ENCODE data around the gene MINK1.
"Not testable (repeated sequence)": the region's sequence is repeated elsewhere in the genome, so short reads cannot be mapped to it uniquely, and the experiment has no call there.

Gene MINK1

DNA sequence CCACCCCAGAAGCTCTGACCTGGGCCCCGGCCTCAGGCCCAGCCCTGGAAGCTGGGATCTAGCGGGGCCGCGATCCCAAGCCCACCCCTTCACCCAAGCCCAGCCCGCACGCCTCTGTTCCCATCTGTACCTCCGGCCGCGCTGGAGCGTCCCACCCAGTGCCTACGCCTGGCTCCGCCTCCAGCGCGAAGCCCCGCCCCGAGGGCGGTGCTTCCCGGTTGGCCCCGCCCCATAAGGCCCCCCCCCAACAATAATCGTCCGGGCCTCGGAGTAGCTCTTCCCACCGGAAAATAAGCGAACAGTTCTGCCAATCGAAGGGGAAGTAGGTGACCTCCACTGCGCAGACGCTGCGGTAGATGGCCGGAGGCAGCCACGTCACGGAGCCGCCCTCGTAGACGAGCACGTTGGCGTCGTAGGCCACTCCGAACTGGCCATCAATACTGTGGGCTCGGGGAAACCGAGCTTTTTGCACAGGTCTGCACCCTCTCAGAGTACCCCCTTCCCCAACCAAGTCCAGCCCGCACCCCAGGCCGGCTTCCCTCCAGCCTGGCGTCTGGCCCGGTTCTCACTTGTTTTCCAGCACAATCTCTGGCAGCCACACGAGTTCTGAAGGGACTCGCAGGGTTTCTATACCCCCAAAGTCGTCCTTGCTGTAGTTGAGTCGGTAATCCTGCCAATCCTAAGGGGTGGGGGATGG, 68.7 kb downstream of the MINK1 start:
- no peak for DNase-seq

DNA sequence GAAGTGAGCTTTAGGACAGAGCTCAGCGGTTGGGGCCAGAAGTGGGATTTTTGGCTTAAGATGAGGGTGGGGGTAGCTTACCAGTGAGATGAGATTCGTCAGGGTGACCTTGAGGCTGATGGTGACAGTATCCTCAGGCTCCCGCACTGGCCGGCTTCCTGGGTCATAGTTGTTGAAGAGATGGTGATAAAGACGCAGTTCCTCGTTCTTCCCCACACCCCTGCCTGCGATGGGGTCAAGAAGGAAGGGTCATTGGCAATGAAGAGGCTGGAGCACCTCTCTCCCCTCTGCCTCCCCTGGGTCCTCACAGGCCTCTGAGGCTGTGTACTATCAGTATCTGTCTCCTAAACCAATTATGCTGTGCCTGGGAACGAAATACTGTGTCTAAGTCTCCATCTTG, 69.4 kb downstream of the MINK1 start:
- DNase-seq: no peak

DNA sequence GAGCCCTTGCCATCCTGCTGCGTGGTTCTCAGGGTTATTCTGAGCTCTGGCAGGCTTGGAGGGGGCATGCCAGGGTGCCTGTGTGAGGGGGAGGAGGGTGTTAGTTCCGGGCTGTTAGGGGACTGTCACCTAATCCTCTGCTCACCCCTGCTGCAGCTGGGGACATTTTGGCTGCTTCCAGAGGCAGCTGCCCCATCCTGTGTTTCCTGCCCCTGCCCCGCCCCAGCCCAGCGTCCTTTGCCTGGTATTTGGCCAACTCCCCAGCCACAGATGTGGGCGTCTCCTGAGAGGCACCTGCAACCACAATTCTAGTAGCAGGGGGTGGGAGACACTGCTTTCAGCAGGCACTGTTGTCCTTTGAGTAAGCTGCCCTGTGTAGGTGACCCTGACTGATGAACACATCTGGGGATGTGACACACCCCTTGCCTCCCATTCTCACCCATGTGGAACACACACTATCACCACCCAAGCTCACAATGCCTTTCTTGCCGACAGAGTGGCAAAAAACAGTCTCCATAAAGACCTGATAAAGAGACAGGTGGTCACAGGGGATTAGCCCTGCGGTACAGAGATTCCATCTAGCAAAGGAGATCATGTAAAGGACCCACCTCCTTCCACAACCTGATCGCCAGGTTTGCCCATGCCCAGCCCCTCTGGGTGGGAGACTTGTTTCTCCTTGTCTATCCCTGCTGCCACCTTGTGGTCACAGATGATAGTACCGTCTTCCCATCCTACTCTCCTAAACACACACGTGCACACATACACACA, 70.1 kb downstream of the MINK1 start, which contains the start of gene CHRNE:
TSS of gene CHRNE (minus strand) at position 48 of the 768 bp plus-strand sequence. CDS start at position 13, 35 bp downstream.
- peak; percentile 67 to 74 for DNase-seq

DNA sequence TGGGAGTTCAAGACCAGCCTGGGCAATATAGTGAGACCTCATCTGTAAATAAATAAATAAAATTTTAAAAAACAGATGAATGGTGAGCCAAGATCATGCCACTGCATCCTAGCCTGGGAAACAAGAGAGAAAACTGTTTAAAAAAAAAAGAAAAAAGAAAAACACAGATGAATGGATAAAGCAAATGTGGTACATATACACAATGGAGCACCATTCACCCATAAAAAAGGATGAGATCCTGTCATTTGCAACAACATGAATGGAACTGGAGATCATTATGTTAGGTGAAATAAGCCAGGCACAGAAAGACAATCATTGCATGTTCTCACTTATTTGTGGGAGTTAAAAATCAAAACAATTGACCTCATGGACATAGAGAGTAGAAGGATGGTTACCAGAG, 73.5 kb downstream of the MINK1 start:
- DNase-seq: not testable (repeated sequence)

DNA sequence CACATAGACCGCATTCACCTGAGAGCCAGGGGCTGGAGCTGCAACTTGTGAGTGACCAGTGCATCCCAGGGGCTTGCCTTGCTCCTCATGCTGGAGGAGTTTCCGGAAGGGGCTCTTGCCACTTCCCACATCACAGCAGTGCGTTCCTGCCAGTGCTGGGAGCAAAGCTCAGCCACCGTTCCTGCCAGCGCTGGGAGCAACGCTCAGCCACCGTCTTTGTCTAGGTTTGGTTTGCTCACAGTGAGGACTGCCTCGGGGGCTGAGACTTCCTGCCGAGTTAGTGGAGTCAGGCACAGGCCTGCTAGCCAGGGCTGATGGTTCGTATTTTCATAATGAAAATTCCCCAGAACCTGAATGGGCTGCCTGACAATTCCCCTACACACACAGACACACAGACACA, 75.2 kb downstream of the MINK1 start:
- no peak for DNase-seq

DNA sequence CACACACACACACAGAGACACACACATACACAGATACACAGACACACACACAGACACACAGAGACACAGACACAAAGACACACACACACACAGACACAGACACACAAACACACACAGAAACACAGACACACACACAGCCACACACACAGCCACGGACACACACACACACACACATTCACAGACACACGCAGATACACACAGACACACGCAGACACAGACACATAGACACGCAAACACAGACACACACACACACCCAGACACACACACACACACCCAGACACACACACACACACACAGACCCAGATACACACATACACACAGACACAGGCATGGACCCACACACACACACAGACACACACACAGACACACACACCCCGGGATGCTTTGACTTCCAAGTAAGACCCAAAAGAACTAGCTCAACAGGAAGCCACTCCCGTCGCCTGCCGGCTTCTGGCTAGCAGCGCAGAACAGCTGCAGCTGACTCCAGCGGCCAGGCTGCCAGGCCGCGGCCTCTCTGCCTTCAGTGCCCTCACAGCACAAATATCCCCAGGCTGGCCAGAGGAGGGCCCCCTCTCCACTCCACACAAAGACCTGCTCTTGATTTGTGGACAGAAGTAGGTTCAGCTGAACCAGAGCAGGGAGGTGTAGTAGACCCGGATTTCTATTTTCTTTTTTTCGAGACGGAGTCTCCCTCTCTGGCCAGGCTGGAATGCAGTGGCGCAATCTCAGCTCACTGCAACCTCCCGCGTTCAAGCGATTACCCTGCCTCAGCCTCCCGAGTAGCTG, 75.8 kb downstream of the MINK1 start:
- peak; percentile 40 to 45 for DNase-seq

DNA sequence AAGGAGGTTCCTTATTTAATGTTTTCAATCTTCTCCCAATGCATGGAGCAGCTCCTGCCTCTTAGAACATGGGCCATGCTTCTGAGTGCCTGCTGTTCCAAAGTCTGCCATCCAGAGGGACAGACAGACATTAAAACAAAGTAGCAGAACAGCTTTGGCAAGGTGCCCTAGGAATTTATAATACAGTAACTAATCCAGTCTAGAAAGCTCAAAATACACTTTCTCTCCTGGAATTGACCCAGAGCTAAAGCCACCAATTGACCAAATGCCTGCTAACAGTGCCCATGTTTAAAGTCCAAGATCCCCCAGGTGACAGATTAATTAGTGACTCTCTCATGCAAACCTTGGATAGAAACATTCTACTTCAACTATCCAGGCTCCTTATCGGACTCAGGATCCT, 80.9 kb downstream of the MINK1 start:
- DNase-seq: no peak

DNA sequence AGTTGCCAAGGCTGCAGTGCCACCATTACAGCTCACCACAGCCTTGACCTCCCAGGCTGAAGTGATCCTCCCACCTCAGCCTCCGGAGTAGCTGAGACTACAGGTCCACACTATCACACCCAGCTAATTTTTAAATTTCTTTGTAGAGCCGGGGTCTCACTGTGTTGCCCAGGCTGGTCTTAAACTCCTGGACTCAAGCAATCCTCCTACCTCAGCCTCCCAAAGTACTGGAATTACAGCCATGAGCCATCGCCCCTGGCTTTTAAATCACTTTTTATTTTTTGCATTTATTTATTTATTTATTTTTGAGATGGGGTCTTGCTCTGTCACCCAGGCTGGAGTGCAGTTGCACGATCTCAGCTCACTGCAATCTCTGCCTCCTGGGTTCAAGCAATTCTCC, 81.4 kb downstream of the MINK1 start:
- DNase-seq: not testable (repeated sequence)

DNA sequence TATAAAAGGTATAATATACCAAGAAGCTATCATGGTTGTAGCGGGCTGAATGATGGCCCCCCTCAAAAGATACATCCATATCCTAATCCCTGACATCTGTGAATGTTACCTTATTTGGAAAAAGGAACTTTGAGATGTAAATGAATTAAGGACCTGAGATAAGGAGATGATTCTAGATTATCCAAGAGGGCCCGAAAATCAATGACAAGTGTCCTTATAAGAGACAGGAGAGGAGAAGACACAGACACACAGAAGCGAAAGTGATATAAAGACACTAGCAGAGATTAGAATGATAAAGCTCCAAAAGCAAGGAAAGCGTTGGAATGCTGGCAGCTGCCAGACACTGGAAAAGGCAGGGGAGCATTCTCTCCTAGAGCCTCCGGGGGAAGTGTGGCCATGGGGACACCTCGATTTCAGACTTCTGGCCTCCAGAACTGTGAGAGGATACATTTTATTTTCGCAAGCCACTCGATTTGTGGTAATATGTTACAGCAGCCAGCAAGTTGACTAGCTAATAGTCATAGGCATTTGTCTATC, 86.4 kb downstream of the MINK1 start:
- no peak for DNase-seq

DNA sequence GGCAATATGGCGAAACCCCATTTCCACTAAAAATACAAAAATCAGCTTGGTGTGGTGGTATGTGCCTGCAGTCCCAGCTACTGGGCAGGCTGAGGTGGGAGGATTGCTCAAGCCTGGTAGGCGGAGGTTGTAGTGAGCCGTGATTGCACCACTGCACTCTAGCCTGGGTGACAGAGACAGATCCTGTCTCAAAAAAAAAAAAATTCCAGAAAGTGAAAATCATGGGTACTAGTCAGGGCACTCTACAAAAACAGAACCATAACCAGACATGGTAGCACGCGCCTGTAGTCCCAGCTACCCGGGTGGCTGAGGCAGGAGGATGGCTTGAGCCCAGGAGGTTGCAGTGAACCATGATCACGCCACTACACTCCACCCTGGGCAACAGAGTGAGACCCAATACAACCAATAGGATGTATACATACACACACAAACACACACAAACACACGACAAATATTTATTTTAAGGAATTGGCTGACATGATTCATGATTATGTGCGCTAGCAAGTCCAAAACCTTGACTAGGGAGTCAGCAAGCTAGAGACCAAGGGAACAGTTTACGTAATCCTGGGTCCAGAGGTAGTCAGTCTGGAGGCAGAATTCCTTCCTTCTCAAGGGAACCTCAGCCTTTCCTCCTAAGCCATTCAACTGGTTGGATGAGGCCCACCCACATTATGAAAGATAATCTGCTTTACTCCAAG, 87.4 kb downstream of the MINK1 start:
- no peak for DNase-seq

DNA sequence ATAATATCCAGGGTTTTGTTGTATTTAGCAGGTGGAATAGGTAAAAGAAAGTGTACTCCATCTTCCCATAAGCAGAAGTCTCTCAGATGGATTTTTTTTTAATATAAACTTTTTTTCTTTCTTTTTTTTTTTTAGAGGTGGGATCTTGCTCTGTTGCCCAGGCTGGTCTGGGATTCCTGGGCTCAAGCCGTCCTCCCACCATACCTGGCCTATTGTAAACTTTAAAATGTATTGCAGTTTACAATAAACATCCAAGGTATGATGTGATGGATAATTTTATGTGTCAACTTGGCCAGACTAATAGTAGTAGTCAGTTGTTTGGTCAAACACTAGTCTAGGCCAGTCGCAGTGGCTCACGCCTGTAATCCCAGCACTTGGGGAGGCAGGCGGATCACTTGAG, 88.2 kb downstream of the MINK1 start:
- DNase-seq: no peak

DNA sequence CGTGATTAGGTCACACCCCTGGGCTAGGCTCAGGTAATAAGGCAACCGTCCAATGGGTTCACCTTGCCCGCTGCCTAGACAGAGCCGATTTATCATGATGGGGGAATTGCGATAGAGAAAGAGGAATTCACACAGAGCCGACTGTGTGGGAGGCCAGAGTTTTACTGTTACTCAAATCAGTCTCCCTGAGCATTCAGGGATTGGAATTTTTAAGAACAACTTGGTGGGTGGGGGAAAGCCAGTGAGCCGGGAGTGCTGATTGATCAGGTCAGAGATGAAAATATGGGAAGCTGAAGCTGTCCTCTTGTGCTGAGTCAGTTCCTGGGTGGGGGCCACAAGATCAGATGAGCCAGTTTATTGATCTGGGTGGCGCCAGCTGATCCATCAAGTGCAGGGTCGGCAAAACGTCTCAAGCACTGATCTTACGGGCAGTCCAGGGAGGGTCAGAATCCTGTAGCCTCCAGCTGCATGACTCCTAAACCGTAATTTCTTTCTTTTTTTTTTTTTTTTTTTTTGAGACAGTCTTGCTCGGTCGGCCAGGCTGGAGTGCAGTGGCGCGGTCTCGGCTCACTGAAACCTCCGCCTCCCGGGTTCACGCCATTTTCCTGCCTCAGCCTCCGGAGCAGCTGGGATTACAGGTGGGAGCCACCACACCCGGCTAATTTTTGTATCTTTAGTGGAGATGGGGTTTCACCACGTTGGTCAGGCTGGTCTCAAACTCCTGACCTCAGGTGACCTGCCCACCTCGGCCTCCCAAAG, 93.6 kb downstream of the MINK1 start:
- not testable (repeated sequence) for DNase-seq

DNA sequence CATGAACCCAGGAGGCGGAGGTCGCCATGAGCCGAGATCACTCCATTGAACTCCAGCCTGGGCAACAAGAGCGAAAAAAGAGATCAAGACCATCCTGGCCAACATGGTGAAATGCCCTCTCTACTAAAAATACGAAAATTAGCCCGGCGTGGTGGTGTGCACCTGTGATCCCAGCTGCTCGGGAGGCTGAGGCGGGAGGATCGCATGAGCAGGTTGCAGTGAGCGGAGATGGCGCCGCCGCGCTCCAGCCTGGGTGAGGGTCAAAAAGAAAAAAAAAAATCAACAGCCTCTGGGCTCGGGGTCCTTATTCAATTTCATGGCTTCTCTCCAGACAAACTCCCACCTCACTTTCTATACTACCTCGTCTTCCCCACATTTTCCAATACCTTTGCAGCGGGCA, 95.7 kb downstream of the MINK1 start:
- no peak for DNase-seq

DNA sequence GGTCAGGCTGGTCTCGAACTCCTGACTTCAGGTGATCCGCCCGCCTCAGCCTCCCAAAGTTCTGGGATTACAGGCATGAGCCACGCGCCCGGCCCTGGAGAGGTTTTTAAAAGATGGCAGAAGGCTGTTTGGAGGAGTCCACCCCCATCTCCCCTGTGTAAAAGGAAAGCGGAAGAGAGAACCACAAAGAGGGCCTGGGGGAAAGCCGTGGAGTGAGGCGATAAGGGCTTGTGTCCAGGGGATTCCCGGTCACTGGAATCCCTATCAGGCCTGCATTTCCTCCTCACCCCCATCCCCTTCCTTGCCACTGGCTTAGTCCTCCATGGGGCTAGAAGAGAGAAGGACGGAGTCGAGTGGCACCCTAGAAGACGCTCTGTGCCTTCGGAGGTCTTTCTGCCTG, 98.8 kb downstream of the MINK1 start, which contains the start of gene GP1BA:
TSS of gene GP1BA (plus strand) at position 315 of the 400 bp plus-strand sequence. CDS start 328 bp downstream, outside the sequence.
- DNase-seq: no peak

DNA sequence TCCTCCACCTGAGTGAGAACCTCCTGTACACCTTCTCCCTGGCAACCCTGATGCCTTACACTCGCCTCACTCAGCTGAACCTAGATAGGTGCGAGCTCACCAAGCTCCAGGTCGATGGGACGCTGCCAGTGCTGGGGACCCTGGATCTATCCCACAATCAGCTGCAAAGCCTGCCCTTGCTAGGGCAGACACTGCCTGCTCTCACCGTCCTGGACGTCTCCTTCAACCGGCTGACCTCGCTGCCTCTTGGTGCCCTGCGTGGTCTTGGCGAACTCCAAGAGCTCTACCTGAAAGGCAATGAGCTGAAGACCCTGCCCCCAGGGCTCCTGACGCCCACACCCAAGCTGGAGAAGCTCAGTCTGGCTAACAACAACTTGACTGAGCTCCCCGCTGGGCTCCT, 99.6 kb downstream of the MINK1 start:
- DNase-seq: no peak

DNA sequence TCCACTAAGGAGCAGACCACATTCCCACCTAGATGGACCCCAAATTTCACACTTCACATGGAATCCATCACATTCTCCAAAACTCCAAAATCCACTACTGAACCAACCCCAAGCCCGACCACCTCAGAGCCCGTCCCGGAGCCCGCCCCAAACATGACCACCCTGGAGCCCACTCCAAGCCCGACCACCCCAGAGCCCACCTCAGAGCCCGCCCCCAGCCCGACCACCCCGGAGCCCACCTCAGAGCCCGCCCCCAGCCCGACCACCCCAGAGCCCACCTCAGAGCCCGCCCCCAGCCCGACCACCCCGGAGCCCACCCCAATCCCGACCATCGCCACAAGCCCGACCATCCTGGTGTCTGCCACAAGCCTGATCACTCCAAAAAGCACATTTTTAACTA, 100.5 kb downstream of the MINK1 start:
- no peak for DNase-seq

DNA sequence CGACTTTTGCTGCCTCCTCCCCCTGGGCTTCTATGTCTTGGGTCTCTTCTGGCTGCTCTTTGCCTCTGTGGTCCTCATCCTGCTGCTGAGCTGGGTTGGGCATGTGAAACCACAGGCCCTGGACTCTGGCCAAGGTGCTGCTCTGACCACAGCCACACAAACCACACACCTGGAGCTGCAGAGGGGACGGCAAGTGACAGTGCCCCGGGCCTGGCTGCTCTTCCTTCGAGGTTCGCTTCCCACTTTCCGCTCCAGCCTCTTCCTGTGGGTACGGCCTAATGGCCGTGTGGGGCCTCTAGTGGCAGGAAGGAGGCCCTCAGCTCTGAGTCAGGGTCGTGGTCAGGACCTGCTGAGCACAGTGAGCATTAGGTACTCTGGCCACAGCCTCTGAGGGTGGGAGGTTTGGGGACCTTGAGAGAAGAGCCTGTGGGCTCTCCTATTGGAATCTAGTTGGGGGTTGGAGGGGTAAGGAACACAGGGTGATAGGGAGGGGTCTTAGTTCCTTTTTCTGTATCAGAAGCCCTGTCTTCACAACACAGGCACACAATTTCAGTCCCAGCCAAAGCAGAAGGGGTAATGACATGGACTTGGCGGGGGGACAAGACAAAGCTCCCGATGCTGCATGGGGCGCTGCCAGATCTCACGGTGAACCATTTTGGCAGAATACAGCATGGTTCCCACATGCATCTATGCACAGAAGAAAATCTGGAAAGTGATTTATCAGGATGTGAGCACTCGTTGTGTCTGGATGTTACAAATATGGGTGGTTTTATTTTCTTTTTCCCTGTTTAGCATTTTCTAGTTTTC, 101.2 kb downstream of the MINK1 start:
- DNase-seq: no peak

DNA sequence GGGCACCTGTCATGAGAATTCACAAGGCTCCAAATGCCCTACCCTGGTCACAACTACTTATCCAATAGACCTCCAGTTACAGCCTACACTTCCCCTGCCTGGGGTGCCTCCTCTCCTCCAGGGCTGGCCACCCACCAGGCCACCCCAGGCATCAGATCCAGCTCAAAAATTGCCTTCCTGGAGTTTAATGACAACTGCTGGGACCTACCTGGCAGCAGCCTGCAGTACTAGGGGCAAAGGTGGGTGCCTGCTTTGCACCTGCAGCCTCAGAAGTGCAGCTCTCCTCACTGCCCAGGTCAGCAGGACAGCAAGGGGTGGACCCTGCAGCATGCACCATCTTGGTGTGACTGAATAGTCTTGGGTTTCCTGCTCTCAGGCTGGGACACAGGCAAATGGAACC, 102.5 kb downstream of the MINK1 start:
- DNase-seq: no peak

DNA sequence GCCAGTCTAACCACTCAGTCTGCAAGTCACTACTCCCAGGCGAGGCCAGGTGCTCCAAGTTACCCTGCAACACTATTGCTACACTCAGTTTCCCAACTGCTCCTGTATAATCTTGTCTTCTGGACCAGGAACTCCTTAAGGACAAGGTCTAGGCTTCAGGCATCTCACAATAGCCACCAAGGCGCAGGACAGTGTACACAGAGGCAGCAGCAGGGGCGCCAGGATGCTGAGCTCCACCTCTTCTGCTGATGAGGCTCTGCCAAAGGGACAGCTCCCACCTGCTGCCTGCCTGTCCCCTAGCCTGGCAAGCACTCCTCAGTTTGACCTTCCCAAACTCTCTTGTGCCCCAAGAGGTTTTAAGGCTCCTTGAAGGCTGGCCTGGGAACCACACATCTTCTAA, 103.3 kb downstream of the MINK1 start:
- DNase-seq: no peak

DNA sequence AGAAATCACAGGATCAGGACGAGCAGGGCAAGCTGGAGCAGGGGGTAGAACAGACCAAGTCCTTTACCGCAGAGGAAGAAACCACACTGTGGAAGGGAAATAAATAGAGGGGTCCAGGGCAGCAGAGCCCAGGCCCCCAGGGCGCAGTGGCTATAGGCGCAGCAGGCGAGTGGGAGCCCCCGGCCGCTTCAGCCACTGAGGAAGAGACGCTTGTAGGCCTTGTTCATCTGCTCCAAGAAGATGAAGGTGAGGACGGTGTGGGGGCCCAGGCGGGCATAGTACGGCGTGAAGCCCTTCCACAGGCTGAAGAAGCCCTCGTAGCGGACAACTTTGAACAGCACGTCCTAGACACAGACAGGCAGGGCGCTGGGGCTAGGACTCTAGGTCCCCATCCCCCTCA, 104.4 kb downstream of the MINK1 start:
- no peak for DNase-seq

DNA sequence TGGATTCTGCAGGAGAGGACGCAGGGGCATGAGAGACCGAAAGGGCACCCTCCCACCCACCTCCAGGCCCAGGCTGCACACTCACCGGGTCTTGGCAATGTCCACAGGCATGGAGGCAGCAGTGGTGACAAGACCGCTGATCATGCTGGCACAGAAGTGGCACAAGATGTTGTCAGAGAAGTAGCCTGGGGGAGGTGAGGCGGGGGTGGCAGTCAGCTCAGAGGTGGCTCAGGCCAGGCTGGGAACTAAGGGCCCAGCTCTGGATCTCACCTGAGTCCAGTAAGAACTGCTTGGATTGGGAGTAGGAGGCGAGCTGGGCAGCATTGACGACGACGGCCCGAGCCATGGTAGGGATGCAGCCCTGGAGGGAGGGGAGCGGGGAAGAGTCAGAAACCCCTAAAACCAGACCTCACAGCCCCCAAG, 104.9 kb downstream of the MINK1 start:
- DNase-seq: no peak
